ENCODE measurements around the gene TBCA.

The TBCA gene

GRCh38 chr5:77775790-77776553 is at the start of gene TBCA:
Gene TBCA (minus strand): TSS chr5:77776339. CDS start chr5:77776257, 82 bp downstream.
- Histone ChIP-seq H3K27ac (ENCODE audit: low read depth, low read length) (peak within 1 kb of the TSS; percentile 87), H2AFZ (ENCODE audit: low read length, unreplicated experiment) (peak within 1 kb of the TSS; percentile 82), H3K4me1 (ENCODE audit: control insufficient read depth, insufficient read depth, low read length, unreplicated experiment) (peaks cover 17% of the 10 kb centered on the region), H3K4me3 (ENCODE audit: low read depth, low read length) (peak within 1 kb of the TSS; percentile 91), H3K79me2 (ENCODE audit: control insufficient read depth, insufficient read depth, low read length, unreplicated experiment) (peaks cover 50% of the 10 kb centered on the region), H3K36me3 (ENCODE audit: insufficient read depth, low read length) (no peaks in the 10 kb centered on the region), H3K27me3 (ENCODE audit: insufficient read depth, low read length) (no peaks in the 10 kb centered on the region)

- Histone ChIP-seq H3K36me3 (ENCODE audit: insufficient read depth, low read length) (no peaks in the 10 kb centered on the region), H3K27me3 (ENCODE audit: insufficient read depth, low read length) (peaks cover 15% of the 10 kb centered on the region), H3K79me2 (ENCODE audit: control insufficient read depth, insufficient read depth, low read length, unreplicated experiment) (no peaks in the 10 kb centered on the region), H3K27ac (ENCODE audit: low read depth, low read length) (no peak overlapping the region), H2AFZ (ENCODE audit: low read length, unreplicated experiment) (no peak overlapping the region), H3K4me1 (ENCODE audit: control insufficient read depth, insufficient read depth, low read length, unreplicated experiment) (no peaks in the 10 kb centered on the region), H3K4me3 (ENCODE audit: low read depth, low read length) (no peak overlapping the region)
Observed at GRCh38 chr5:77824981-77825380, 48.8 kb upstream of the TBCA start.

- Histone ChIP-seq H3K36me3 (ENCODE audit: insufficient read depth, low read length) (no peaks in the 10 kb centered on the region), H3K27me3 (ENCODE audit: insufficient read depth, low read length) (peaks cover 4% of the 10 kb centered on the region; the same call in 1 of the 2 replicates), H3K27ac (ENCODE audit: low read depth, low read length) (no peak overlapping the region), H3K79me2 (ENCODE audit: control insufficient read depth, insufficient read depth, low read length, unreplicated experiment) (no peaks in the 10 kb centered on the region), H3K4me3 (ENCODE audit: low read depth, low read length) (no peak overlapping the region), H2AFZ (ENCODE audit: low read length, unreplicated experiment) (no peak overlapping the region), H3K4me1 (ENCODE audit: control insufficient read depth, insufficient read depth, low read length, unreplicated experiment) (no peaks in the 10 kb centered on the region)
Observed at GRCh38 chr5:77816686-77817085, 40.5 kb upstream of the TBCA start.

GRCh38 chr5:77812926-77813589 is 36.9 kb upstream of the TBCA start:
- no peaks in the 10 kb centered on the region for H3K79me2 ChIP-seq (ENCODE audit: control insufficient read depth, insufficient read depth, low read length, unreplicated experiment)
- H2AFZ ChIP-seq (ENCODE audit: low read length, unreplicated experiment) = no peak overlapping the region
- H3K27me3 ChIP-seq (ENCODE audit: insufficient read depth, low read length) = peaks cover 4% of the 10 kb centered on the region; the same call in 1 of the 2 replicates
- no peak overlapping the region for H3K4me3 ChIP-seq (ENCODE audit: low read depth, low read length)
- no peaks in the 10 kb centered on the region for H3K4me1 ChIP-seq (ENCODE audit: control insufficient read depth, insufficient read depth, low read length, unreplicated experiment)
- H3K36me3 ChIP-seq (ENCODE audit: insufficient read depth, low read length) = no peaks in the 10 kb centered on the region
- H3K27ac ChIP-seq (ENCODE audit: low read depth, low read length) = no peak overlapping the region

- Histone ChIP-seq H3K79me2 (ENCODE audit: control insufficient read depth, insufficient read depth, low read length, unreplicated experiment) (no peaks in the 10 kb centered on the region), H2AFZ (ENCODE audit: low read length, unreplicated experiment) (peak overlapping the region; percentile 83), H3K4me3 (ENCODE audit: low read depth, low read length) (peak overlapping the region; percentile 67)
Observed at GRCh38 chr5:77806213-77806843, 30.2 kb upstream of the TBCA start.

GRCh38 chr5:77798456-77798855 is 22.3 kb upstream of the TBCA start:
- H3K27ac ChIP-seq (ENCODE audit: low read depth, low read length) = no peak overlapping the region
- no peaks in the 10 kb centered on the region for H3K79me2 ChIP-seq (ENCODE audit: control insufficient read depth, insufficient read depth, low read length, unreplicated experiment)
- H3K36me3 ChIP-seq (ENCODE audit: insufficient read depth, low read length) = no peaks in the 10 kb centered on the region; the same call in 1 of the 2 replicates
- no peak overlapping the region for H2AFZ ChIP-seq (ENCODE audit: low read length, unreplicated experiment)
- H3K4me3 ChIP-seq (ENCODE audit: low read depth, low read length) = no peak overlapping the region
- no peaks in the 10 kb centered on the region for H3K4me1 ChIP-seq (ENCODE audit: control insufficient read depth, insufficient read depth, low read length, unreplicated experiment)
- H3K27me3 ChIP-seq (ENCODE audit: insufficient read depth, low read length) = peaks cover 37% of the 10 kb centered on the region

More at GRCh38 chr5:77806213-77806843, 30.2 kb upstream of the TBCA start:
- no peaks in the 10 kb centered on the region for H3K4me1 ChIP-seq (ENCODE audit: control insufficient read depth, insufficient read depth, low read length, unreplicated experiment)
- H3K27ac ChIP-seq (ENCODE audit: low read depth, low read length) = no peak overlapping the region
- H3K36me3 ChIP-seq (ENCODE audit: insufficient read depth, low read length) = no peaks in the 10 kb centered on the region
- no peaks in the 10 kb centered on the region for H3K27me3 ChIP-seq (ENCODE audit: insufficient read depth, low read length)

- H3K27ac ChIP-seq (ENCODE audit: low read depth, low read length) = no peak overlapping the region
- no peaks in the 10 kb centered on the region for H3K79me2 ChIP-seq (ENCODE audit: control insufficient read depth, insufficient read depth, low read length, unreplicated experiment)
- H2AFZ ChIP-seq (ENCODE audit: low read length, unreplicated experiment) = no peak overlapping the region
- H3K27me3 ChIP-seq (ENCODE audit: insufficient read depth, low read length) = peaks cover 37% of the 10 kb centered on the region
- no peak overlapping the region for H3K4me3 ChIP-seq (ENCODE audit: low read depth, low read length)
- no peaks in the 10 kb centered on the region; the same call in 1 of the 2 replicates for H3K36me3 ChIP-seq (ENCODE audit: insufficient read depth, low read length)
- no peaks in the 10 kb centered on the region for H3K4me1 ChIP-seq (ENCODE audit: control insufficient read depth, insufficient read depth, low read length, unreplicated experiment)
Observed at GRCh38 chr5:77797136-77797535, 21.0 kb upstream of the TBCA start.

- H3K4me3 ChIP-seq (ENCODE audit: low read depth, low read length) = no peak overlapping the region
- H3K27me3 ChIP-seq (ENCODE audit: insufficient read depth, low read length) = peaks cover 40% of the 10 kb centered on the region
- H2AFZ ChIP-seq (ENCODE audit: low read length, unreplicated experiment) = no peak overlapping the region
- no peaks in the 10 kb centered on the region for H3K4me1 ChIP-seq (ENCODE audit: control insufficient read depth, insufficient read depth, low read length, unreplicated experiment)
- no peak overlapping the region for H3K27ac ChIP-seq (ENCODE audit: low read depth, low read length)
- H3K36me3 ChIP-seq (ENCODE audit: insufficient read depth, low read length) = no peaks in the 10 kb centered on the region; the same call in 1 of the 2 replicates
- no peaks in the 10 kb centered on the region for H3K79me2 ChIP-seq (ENCODE audit: control insufficient read depth, insufficient read depth, low read length, unreplicated experiment)
Observed at GRCh38 chr5:77795846-77796245, 19.7 kb upstream of the TBCA start.

- H3K79me2 ChIP-seq (ENCODE audit: control insufficient read depth, insufficient read depth, low read length, unreplicated experiment) = no peaks in the 10 kb centered on the region
Observed at GRCh38 chr5:77795268-77795667, 19.1 kb upstream of the TBCA start.

GRCh38 chr5:77791926-77792325 is 15.8 kb upstream of the TBCA start:
- no peak overlapping the region for H3K27ac ChIP-seq (ENCODE audit: low read depth, low read length)
- no peaks in the 10 kb centered on the region for H3K79me2 ChIP-seq (ENCODE audit: control insufficient read depth, insufficient read depth, low read length, unreplicated experiment)
- no peak overlapping the region for H3K4me3 ChIP-seq (ENCODE audit: low read depth, low read length)
- no peaks in the 10 kb centered on the region; the same call in 1 of the 2 replicates for H3K36me3 ChIP-seq (ENCODE audit: insufficient read depth, low read length)
- no peak overlapping the region for H2AFZ ChIP-seq (ENCODE audit: low read length, unreplicated experiment)
- H3K27me3 ChIP-seq (ENCODE audit: insufficient read depth, low read length) = peaks cover 14% of the 10 kb centered on the region; the same call in 1 of the 2 replicates
- no peaks in the 10 kb centered on the region for H3K4me1 ChIP-seq (ENCODE audit: control insufficient read depth, insufficient read depth, low read length, unreplicated experiment)

More at GRCh38 chr5:77795268-77795667, 19.1 kb upstream of the TBCA start:
- H3K4me1 ChIP-seq (ENCODE audit: control insufficient read depth, insufficient read depth, low read length, unreplicated experiment) = no peaks in the 10 kb centered on the region
- no peak overlapping the region for H2AFZ ChIP-seq (ENCODE audit: low read length, unreplicated experiment)
- no peak overlapping the region for H3K27ac ChIP-seq (ENCODE audit: low read depth, low read length)
- H3K4me3 ChIP-seq (ENCODE audit: low read depth, low read length) = no peak overlapping the region
- H3K27me3 ChIP-seq (ENCODE audit: insufficient read depth, low read length) = peaks cover 40% of the 10 kb centered on the region
- no peaks in the 10 kb centered on the region; the same call in 1 of the 2 replicates for H3K36me3 ChIP-seq (ENCODE audit: insufficient read depth, low read length)
